Hypothalamus (tissue), 51 donors: ENCODE results near the gene CDRT4.

ENCODE experiments used
- DNase-seq, 51 donors: peaks; one replicate each; lab custom pipeline; 2025; lab: John Stamatoyannopoulos, UW

Gene CDRT4

DNA sequence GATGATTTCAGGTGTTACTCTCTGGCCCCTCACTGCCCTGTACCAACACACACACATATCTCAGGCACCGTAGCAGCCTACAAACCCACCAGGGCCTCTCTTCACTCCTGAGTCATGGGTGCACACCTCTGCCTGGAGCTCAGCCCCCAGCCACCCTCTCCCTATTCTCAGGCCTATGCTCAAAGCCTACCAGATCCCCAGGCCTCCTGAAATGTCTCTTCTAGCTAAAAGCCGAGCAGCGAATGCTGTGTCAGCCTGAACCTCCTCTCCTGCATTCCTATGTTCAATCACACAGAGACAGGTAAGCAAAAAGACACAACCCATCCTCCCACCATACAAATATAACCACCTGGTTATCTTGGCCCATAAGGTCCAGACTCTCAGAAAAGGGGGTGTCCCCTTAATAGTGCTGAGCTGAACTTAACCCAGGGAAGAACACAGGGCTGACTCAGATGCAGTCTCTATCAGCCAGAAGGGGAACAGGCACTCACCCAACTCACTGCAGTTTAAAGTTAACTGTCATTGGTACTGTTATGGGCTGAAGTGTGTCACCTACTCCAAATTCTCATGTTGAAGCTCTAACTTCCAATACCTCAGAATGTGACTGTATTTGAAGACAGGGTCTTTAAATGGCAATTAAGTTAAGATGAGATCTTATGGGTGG lies 64.0 kb downstream of the CDRT4 start:
- DNase-seq, result no peak

- no peak for DNase-seq
Measured at GRCh38 chr17:15399443-15399842, 68.0 kb downstream of the CDRT4 start.

- DNase-seq, result peak in 23 of 51 donors; percentile 8 to 50 (median 30)
Measured at GRCh38 chr17:15398736-15399331, 68.6 kb downstream of the CDRT4 start.

GRCh38 chr17:15398291-15398690 lies 69.1 kb downstream of the CDRT4 start:
- DNase-seq, result peak in 16 of 51 donors; percentile 5 to 70 (median 30)

DNA sequence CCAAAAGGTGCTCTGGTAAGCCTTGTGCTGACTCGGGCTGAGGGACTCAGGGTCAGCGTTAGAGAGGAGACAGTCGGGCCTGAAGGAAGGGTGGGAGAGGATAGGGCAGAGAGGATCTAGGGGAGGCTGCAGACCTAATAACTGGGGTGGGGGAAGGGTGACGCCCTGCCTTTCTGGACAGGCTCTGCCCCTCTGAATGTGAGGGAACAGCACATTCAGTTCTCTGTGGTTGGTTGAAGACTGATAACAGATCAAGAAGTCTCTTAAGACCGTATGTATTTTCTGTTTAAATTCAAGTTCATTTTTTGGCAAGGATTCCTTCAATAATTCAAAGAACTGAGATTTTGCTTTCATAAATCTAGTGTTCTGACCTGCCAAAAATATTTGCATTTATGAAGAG lies 69.8 kb downstream of the CDRT4 start:
- no peak for DNase-seq

DNA sequence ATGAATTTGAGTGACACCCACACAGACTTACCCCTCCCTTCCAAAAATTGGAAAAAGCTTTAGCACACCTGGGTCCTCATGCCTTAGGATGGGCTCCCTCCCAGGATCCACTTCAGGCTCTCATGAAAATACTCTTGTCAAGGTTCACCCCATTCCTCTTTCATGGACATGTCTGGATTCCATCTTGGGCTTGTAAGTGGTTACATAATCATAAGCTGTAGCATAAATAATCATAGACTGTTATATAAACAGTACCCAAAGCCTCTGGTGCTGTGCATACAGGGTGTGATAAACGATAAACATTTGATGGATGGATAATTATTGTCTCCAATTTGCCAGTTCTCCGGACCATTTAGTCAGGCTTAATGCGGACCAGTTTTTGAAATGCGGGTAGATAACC lies 72.3 kb downstream of the CDRT4 start:
- no peak for DNase-seq

- DNase-seq, result no peak
Measured at GRCh38 chr17:15393414-15393813, 74.0 kb downstream of the CDRT4 start.

GRCh38 chr17:15392326-15392741 lies 75.1 kb downstream of the CDRT4 start:
- DNase-seq, result no peak

- DNase-seq, result no peak
Measured at GRCh38 chr17:15388356-15389041, 78.9 kb downstream of the CDRT4 start.

DNA sequence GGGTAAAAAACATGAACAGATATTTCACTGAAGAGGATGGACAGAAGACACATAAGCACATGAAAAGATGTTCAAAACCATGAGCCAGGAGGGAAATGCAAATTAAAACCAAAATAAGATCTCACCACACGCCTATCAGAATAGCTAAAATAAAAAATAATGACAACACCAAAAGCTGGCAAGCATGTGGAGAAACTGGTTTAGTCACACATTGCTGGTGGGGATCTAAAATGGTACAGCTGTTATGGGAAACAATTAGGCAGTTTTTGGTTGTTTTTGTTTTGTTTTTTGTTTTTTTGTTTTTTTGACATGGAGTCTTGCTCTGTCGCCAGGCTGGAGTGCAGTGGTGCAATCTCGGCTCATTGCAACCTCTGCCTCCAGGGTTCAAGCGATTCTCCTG lies 81.3 kb downstream of the CDRT4 start:
- DNase-seq, result no peak
